Ramos (cell line): ENCODE measurements around the gene BMP2.

Experiments used
- in situ Hi-C: fragments of 300-500 bp; cut with MboI; formaldehyde crosslinking; loops from one replicate; pipeline ENCODE4 v1.14.3; 2022; ENCODE audit warnings: low sequenced_read_pairs; ENCODE audit not compliant: unreplicated experiment

Gene BMP2

DNA sequence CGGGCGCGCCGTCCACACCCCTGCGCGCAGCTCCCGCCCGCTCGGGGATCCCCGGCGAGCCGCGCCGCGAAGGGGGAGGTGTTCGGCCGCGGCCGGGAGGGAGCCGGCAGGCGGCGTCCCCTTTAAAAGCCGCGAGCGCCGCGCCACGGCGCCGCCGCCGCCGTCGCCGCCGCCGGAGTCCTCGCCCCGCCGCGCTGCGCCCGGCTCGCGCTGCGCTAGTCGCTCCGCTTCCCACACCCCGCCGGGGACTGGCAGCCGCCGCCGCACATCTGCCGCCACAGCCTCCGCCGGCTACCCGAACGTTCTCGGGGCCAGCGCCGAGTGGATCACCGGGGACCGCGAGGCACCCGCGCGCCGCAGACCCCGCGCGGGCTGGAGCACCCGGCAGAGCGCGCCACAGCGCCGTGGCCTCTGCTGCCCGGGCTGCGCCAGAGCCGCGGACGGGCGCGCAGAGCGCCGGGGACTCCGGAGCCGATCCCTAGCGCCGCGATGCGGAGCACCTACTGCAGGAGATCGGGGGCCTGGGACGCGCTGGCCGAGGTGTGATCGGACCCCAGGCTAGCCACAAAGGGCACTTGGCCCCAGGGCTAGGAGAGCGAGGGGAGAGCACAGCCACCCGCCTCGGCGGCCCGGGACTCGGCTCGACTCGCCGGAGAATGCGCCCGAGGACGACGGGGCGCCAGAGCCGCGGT is at the start of gene BMP2:
TSS of gene BMP2 (plus strand) at position 151 of the 692 bp plus-strand sequence. CDS start 2,441 bp downstream, outside the sequence.
- in situ Hi-C loops, result no loop called here

- in situ Hi-C loops, result no loop called here
These were observed 48.7 kb upstream of the BMP2 start for GRCh38 chr20:6718662-6719368.

DNA sequence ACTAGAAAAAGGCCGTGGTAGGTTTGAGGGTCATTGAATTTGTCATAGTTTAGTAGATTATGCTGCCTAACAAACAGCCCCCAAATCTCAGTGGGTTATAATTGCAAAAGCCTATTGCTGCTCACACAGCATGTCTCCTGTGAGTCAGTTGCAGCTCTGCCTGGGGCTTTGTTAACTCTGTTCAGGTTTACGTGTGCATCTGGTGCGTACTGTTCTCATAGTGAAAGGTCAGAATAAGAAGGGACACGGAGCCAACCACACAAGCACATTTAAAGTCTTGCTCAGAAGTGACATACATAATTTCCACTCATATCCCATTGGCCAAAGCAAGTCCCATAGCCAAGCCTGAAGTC is 48.1 kb upstream of the BMP2 start:
- in situ Hi-C loops, result no loop called here

DNA sequence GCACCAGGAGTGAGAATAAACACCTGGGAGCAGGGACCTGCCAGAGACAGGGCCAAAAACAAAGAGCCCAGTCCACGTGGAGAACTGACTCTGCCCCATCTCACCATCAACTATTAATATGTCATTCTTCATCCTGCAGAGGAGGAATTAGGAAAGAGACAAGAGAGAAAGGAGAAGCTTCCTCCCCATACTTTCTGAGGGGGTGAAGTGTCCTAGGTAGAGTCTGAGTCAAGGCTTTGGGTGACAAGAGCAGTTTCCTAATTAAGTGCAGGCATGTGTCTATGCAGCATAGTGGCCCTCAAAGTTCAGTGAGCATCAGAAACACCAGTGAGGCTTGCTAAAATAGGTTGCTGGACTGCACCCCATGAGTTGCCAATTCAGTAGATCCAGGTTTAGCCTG is 40.7 kb upstream of the BMP2 start:
- in situ Hi-C loops, result no loop called here

- in situ Hi-C loops, result no loop called here
These were observed 36.7 kb upstream of the BMP2 start for GRCh38 chr20:6730672-6731328.

DNA sequence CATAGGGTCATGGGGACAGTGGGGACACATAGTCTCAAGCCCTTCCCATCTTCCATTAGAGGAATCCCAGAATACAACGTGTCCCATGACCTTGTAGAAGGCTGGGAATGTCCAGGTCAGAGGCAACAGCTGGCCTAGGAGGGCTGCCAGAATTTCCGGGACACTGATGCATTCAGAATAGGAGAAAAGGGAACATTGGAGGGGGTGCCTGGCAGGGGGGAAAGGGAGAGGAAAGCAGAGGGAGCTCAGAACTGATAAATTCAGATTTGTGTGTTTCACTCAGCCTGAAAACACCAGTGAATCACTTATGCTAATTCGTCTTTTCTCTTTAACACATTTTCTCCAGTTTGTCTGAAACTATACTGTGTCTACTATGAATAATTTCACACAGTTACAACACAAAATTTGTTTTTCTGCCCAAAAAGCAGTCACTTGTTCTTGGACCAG is 35.5 kb upstream of the BMP2 start:
- in situ Hi-C loops, result no loop called here

DNA sequence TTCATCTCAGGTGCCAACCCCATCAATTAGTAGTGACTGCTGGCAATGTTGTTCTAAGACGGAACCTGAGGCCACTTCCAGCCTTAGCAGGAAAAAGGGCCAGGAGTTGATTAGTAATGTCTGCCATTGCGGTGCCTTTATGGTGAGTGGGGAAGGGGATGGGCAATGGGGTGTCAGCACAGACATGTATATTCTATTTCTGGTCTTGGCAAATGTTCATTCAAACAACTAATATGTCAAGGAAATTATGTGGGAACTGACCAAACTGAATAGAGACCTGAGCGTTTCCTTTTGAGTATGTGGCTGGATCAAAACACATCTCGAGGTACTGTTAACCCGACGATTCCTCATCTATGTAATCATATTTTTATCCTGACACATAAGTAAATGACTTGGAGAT is 34.6 kb upstream of the BMP2 start:
- in situ Hi-C loops, result no loop called here

DNA sequence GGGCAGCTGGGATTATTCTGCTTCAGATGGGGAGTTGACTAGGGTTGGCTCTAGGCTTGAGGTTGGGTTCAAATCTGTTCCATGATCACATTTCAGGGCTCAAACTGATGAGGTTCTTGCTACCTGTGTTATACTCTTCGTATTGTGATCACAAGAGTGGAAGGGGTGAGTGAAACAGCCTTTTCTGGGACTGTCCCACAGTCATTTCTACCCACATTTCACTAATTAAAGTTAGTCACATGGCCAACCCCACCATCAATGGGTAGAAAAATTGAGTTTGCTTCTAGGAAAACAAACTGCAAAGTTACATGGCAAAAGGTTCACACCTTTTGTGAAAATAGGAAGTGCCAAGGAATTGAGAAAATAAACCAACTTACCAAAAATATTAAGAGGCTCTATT is 33.5 kb upstream of the BMP2 start:
- in situ Hi-C loops, result no loop called here

GRCh38 chr20:6735942-6736845 is 31.3 kb upstream of the BMP2 start:
- in situ Hi-C loops, result no loop called here

GRCh38 chr20:6739406-6739805 is 28.1 kb upstream of the BMP2 start:
- in situ Hi-C loops, result no loop called here

DNA sequence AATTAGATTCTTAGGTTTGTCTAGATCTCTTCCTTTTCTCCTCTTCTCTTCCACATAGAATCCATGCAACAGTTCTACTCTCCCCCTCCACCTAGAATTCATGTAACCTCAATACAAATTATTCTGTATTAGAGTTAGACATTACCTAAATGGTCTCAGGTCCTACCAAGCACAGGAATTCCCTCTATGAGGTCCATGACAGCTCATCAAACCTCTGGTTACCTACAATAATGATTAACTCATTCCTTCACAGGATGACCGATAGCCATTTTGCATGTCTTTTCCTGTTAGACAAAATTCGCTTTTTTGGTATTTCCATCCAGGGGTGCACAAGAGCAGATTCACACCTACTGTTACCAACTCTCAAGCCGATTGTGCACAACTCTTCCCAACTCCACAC is 27.4 kb upstream of the BMP2 start:
- in situ Hi-C loops, result no loop called here

DNA sequence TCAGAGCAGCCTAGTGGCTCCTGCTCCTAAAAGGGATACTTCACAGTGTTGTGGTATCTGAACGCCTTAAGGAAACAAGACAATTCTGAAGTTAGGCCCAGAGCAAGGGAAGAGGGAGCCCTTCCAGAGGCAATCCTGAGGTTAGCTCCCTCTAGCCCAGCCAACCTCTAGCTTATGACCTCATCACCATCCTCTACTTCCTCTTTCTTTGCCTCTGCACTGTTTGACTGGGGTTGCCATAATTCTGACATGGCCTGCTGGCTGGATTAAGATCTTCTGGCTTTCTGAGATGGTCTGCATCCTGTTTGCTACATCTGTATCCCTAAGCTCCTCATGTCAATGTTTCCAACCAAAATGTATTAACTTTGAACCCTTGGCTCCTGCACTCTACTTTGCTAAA is 23.3 kb upstream of the BMP2 start:
- in situ Hi-C loops, result no loop called here

DNA sequence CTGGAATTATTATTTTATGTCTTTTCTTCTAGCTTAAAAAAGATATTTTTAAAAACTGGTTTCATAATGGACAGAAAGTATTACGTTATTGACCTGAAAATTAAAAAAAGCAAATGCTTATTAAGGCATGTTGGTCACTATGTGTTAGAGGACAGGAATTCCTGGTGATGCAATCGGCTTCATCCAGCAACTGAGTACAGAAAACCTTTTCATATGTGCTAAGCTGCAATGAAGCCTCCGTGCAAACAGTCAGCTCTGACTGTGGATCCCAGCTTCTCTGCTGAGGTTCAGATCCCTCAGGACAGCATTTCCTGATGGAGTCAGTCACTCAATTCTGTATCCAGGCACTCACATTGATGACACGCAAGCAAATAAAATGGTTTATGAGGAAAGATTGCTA is 22.7 kb upstream of the BMP2 start:
- in situ Hi-C loops, result no loop called here

GRCh38 chr20:6746901-6747609 is 20.4 kb upstream of the BMP2 start:
- in situ Hi-C loops, result no loop called here

- in situ Hi-C loops, result no loop called here
These were observed 17.0 kb upstream of the BMP2 start for GRCh38 chr20:6750438-6750837.

GRCh38 chr20:6756693-6757595 is 10.5 kb upstream of the BMP2 start:
- in situ Hi-C loops, result no loop called here

DNA sequence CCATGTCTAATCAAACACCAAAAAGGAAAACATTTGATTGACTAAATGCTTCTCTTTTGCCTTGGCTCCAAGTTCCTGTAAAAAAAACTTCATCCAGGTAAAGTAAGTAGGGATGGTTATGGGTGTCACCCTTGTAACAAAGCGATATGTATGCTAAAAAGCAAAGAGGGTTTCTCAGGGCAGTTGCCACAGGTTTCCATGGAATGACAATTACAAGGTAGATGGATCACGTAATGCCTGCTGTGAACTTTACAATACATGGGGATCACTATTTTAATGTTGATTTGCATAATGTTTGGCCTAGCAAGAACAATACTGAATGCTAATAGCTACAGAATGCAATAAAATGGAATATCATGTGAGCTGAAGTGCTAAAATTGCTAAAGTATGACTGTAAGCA is 2.9 kb upstream of the BMP2 start:
- in situ Hi-C loops, result no loop called here

DNA sequence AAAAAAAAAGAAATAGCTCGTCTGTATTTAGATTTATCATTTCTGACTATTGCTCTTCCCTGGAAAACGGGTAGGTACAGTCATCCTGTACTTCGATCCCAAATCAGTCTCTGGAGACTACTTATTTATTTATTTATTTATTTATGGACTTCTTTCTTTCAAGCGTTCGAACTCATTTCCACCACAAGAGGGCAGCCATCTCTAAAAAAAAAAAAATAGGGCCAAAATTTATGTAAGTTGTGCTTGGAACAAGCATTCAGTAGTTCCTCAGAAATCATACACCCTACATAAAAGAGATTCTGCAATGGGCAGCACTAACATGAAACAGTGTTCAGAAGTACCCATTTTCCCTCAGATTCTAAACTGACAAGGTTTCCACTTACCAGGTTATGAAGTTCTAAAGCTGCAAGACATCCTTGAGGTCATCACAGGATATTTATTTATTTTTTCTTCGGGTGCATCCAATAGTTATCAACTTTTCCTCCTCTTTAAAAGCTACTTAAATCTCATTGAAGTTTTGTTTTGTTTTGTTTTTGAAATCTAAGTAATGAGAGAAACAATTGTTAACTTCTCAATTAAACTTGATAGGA is 1.9 kb upstream of the BMP2 start:
- in situ Hi-C loops, result no loop called here

DNA sequence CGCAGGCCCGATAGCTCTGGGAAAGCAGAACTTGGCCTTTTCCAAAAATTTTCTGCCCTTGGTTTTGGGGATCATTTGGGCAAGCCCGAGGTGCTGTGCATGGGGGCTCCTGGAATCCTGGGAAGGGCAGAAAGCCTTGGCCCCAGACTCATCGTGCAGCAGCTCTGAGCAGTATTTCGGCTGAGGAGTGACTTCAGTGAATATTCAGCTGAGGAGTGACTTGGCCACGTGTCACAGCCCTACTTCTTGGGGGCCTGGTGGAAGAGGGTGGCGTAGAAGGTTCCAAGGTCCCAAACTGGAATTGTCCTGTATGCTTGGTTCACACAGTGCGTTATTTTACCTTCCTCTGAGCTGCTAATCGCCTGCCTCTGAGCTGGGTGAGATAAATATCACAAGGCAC is 1.1 kb upstream of the BMP2 start:
- in situ Hi-C loops, result no loop called here
